Measurements from ENCODE around the gene ELMO1.

ELMO1 gene

DNA sequence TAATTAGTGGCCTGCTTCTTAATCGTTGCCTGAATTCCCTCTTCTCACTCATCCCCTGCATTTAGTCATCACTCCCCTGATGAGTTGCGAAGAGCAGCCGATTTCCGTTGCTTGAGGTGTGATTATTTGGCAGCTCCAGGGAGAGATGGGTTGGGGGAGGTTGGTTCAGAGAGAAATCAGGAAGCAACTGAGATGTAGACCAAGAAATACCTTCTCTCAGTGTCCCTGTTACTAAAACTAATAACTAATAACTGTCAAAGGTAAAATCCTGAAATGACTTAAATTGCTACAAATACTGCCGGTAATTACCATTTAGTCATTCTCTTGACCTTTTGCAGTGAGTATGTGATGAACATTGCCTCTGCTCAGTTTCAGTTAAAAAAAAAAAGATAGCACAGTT, 76.9 kb downstream of the ELMO1 start:
- Mint-ChIP-seq H3K4me3 (no peak overlapping the region), H3K27me3 (ENCODE audit: low read depth) (peaks cover 27% of the 10 kb centered on the region), H3K9me3 (peaks cover 11% of the 10 kb centered on the region), H3K4me1 (ENCODE audit: low read depth) (peaks cover 7% of the 10 kb centered on the region), H3K27ac (no peak overlapping the region), H3K36me3 (ENCODE audit: low read depth) (peaks cover 18% of the 10 kb centered on the region)
- DNase-seq (ENCODE audit: low spot score), result no peak

DNA sequence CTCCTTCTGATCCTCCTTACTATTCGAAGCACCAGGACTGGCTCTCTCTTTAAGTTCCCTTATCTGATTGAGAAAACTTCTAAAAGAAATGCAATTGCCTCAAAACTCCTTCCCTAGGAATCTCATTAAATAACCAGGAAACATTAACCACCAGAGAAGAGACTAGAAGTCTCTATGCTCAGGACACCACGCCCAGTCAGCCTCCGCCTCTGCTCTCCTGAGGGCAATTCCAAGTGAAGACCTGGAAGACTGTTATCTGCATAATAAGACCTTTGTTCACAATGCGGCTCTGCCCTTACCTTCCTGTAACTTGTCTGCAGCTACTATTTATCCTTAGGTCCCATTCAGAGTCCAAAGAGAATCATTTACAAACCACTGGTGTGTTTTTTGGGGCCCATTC, 78.8 kb downstream of the ELMO1 start:
- DNase-seq (ENCODE audit: low spot score), result no peak
- no peaks in the 10 kb centered on the region for H3K9me3 Mint-ChIP-seq
- no peak overlapping the region for H3K27ac Mint-ChIP-seq
- peaks cover 27% of the 10 kb centered on the region for H3K27me3 Mint-ChIP-seq (ENCODE audit: low read depth)
- H3K36me3 Mint-ChIP-seq (ENCODE audit: low read depth), result peaks cover 7% of the 10 kb centered on the region
- H3K4me3 Mint-ChIP-seq, result no peak overlapping the region
- peaks cover 15% of the 10 kb centered on the region for H3K4me1 Mint-ChIP-seq (ENCODE audit: low read depth)

DNA sequence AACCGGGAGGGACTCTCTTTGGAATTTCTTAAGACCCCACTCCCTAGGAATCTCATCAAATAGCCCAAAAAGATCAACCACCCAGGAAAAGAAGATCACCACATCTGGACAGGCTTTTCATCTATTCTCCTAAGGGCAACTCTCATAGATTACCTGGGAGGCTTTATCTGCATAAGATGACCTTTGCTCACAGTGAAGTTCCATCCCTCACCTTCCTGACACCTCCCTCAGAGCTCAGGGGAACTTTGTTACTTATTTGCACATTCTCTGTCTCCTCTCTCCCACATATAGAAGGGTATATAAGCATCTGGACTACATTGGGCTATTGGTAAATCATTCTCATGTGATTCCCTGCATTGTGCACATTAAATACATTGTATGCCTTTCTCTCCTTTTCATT, 80.1 kb downstream of the ELMO1 start:
- DNase-seq (ENCODE audit: low spot score), result no peak
- Mint-ChIP-seq H3K4me1 (ENCODE audit: low read depth) (peaks cover 25% of the 10 kb centered on the region), H3K27ac (no peak overlapping the region), H3K27me3 (ENCODE audit: low read depth) (peaks cover 27% of the 10 kb centered on the region), H3K36me3 (ENCODE audit: low read depth) (peaks cover 11% of the 10 kb centered on the region), H3K4me3 (no peak overlapping the region), H3K9me3 (no peaks in the 10 kb centered on the region)

DNA sequence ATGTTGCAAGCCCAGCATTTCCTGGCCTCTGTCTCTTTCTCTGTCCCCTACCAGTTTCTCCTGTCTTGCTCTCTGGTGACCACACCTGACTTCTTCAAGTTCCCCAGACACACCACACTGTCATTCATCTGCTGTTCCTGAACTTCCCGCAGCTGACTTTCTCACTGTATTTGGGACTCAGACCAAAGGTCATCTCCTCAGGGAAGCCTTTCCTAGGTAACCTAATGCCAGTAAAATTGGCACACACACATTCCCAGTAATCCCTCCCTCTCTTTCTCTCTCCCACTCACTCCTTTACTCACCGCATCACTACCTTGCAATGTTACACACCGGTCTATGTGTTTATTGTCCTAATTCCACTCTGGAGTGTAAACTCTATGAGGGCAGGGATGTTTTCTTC, 81.7 kb downstream of the ELMO1 start:
- Mint-ChIP-seq H3K36me3 (ENCODE audit: low read depth) (peaks cover 10% of the 10 kb centered on the region), H3K9me3 (no peaks in the 10 kb centered on the region), H3K4me1 (ENCODE audit: low read depth) (peaks cover 37% of the 10 kb centered on the region), H3K4me3 (no peak overlapping the region), H3K27ac (no peak overlapping the region), H3K27me3 (ENCODE audit: low read depth) (peaks cover 27% of the 10 kb centered on the region)
- no peak for DNase-seq (ENCODE audit: low spot score)

DNA sequence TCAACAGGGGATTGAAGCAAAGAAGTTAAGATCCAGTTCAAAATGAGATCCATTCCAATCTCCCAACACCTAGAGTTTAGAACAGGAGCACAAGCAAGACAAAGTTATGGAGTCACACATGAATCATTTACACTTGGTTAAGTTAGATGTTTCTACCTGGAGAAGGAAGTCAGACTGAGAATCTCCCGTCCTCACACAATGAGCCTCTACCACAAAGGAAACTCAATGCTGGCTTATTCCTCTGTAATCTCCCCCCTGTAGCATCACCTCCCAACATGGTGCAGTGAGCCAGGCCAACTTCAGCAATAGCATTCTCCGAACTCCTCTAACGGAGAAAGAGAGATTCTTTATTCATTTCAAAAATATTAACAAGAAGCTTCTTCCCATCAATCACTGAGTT, 82.2 kb downstream of the ELMO1 start:
- Mint-ChIP-seq H3K27ac (no peak overlapping the region), H3K27me3 (ENCODE audit: low read depth) (peaks cover 27% of the 10 kb centered on the region), H3K36me3 (ENCODE audit: low read depth) (peaks cover 10% of the 10 kb centered on the region), H3K9me3 (no peaks in the 10 kb centered on the region), H3K4me1 (ENCODE audit: low read depth) (peaks cover 37% of the 10 kb centered on the region), H3K4me3 (peak overlapping the region; percentile 7)
- DNase-seq (ENCODE audit: low spot score), result no peak

DNA sequence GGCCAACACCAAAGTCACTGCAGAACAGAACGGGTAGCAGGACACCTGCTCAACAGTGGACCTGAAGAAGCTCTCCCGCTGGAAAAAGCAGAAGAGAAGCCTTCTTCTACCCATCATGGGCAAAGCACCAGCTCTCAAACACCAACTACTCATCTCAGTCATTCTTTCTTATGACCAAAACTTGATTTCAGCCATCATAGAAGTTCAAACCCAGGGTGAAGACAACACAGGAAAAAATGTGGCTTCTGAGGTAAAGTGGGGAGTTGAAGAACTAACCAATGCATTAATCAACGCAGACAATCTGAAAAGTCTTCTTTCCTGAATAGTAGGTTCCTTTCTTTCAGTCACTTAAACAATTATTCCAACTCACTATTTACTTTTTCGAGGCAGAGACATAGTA, 83.3 kb downstream of the ELMO1 start:
- Mint-ChIP-seq H3K27ac (no peak overlapping the region), H3K9me3 (no peaks in the 10 kb centered on the region), H3K36me3 (ENCODE audit: low read depth) (peaks cover 10% of the 10 kb centered on the region), H3K4me1 (ENCODE audit: low read depth) (peaks cover 38% of the 10 kb centered on the region), H3K4me3 (peak overlapping the region; percentile 15), H3K27me3 (ENCODE audit: low read depth) (peaks cover 24% of the 10 kb centered on the region)
- DNase-seq (ENCODE audit: low spot score), result no peak

DNA sequence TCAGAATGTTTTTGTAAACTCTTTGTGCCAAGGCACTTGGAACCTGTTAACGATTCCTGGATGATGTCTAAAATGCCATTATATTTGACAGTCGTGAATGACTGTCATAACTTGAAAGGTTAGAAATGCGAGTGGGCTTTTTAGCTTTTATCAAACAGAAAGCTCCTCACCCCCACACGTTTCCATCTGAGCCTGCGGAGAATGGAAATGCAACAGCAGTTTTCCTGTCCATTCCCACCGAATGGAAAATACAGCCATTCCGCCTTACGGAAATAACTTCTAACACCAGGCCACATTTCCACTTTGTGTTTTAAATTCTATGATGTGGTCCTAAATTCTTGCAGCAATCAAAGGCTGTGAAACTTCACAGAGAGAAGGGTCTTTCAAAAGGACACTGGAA, 83.8 kb downstream of the ELMO1 start:
- H3K27me3 Mint-ChIP-seq (ENCODE audit: low read depth), result peaks cover 18% of the 10 kb centered on the region
- no peaks in the 10 kb centered on the region for H3K9me3 Mint-ChIP-seq
- peaks cover 10% of the 10 kb centered on the region for H3K36me3 Mint-ChIP-seq (ENCODE audit: low read depth)
- no peak for DNase-seq (ENCODE audit: low spot score)
- no peak overlapping the region for H3K4me3 Mint-ChIP-seq
- no peak overlapping the region for H3K27ac Mint-ChIP-seq
- H3K4me1 Mint-ChIP-seq (ENCODE audit: low read depth), result peaks cover 41% of the 10 kb centered on the region

DNA sequence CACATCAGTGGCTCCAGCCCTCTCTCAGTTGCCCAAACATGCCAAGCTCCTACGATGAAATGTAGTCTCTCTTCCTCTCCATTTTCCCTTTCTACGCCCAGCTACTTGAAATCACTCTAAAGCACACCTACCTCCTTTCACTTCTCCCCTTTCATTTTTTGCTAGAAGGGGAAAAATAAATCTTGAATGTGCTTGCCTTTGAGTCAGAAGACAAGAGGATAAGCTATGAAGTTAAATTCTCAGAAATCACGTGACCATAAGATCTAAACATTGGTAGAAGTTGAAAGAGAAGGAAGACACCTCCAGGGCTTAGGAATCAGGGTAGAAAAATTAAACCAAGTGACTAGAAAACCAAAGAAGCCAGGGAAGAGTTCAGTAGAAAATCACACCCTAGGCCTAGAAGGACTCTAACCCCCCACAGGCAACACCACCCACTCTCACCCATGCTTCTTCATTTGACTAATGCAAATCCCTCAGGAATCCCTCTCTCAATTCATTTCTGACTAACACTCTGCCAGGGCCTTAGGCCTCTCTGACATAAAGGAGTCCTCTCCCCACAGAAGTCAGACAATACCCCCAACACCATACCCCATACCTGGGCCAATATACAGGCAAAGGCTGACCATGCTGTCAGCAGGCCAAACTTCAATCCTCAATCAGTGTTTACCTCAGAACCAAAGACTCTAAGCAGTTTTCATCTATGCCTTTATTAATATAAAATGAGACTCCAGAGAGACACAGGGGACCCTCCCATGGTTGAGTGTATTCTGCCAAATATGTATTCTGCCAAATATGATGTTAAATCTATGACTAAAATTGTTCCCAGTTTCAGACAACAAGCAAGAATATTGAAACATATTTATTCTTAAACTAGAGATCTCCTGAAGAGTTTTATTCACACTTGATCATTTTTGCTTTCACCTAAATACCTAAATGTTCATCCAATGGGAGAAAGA, 84.8 kb downstream of the ELMO1 start:
- H3K4me1 Mint-ChIP-seq (ENCODE audit: low read depth), result peaks cover 41% of the 10 kb centered on the region
- no peak for DNase-seq (ENCODE audit: low spot score)
- peak overlapping the region; percentile 53 for H3K4me3 Mint-ChIP-seq
- H3K36me3 Mint-ChIP-seq (ENCODE audit: low read depth), result peaks cover 10% of the 10 kb centered on the region
- no peaks in the 10 kb centered on the region for H3K9me3 Mint-ChIP-seq
- peaks cover 14% of the 10 kb centered on the region for H3K27me3 Mint-ChIP-seq (ENCODE audit: low read depth)
- peak overlapping the region; percentile 82 for H3K27ac Mint-ChIP-seq

DNA sequence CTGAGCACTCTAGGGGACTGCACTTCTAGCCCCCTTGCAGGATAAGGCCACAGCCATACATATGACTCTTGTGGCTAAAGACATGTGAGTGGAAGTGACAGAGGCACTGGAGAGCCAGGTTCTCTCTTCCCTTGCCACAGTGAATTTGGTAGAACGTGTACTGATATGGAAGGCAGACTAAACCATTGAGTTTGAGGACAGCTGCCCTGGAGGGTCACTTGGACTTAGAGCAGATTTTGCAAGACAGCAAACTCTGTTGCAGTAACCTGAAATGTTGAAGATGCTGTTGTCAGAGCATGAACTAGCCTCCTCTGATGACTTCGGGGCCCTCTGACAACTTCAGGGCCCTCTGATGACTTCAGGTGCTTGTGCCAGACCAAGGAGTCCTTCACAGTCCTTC, 85.9 kb downstream of the ELMO1 start:
- Mint-ChIP-seq H3K4me3 (peak overlapping the region; percentile 53), H3K4me1 (ENCODE audit: low read depth) (peaks cover 45% of the 10 kb centered on the region), H3K9me3 (no peaks in the 10 kb centered on the region), H3K27me3 (ENCODE audit: low read depth) (peaks cover 9% of the 10 kb centered on the region), H3K27ac (peak overlapping the region; percentile 82), H3K36me3 (ENCODE audit: low read depth) (peaks cover 10% of the 10 kb centered on the region)
- no peak for DNase-seq (ENCODE audit: low spot score)

DNA sequence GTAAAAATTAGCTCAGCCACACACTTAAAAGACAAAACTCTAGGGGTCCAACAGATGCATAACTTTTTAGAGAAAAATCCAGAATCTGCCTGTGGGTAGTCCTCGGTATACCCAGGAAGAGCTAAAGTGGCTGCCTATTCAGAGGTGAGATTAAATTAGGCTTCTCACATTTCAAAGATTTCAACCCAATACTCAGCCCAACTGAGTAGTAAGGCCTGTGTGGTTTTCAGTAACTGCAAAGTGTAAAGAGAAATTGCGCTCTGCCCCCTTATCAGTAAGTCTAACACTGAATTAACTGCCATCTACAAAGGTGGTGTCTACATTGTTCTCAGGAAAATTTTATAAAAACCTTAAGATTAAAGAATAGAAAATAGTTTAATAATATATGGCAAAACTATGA, 88.2 kb downstream of the ELMO1 start:
- peaks cover 10% of the 10 kb centered on the region for H3K36me3 Mint-ChIP-seq (ENCODE audit: low read depth)
- no peaks in the 10 kb centered on the region for H3K27me3 Mint-ChIP-seq (ENCODE audit: low read depth)
- peak overlapping the region; percentile 19 for H3K4me3 Mint-ChIP-seq
- H3K9me3 Mint-ChIP-seq, result no peaks in the 10 kb centered on the region
- peaks cover 50% of the 10 kb centered on the region for H3K4me1 Mint-ChIP-seq (ENCODE audit: low read depth)
- no peak overlapping the region for H3K27ac Mint-ChIP-seq
- DNase-seq (ENCODE audit: low spot score), result no peak

DNA sequence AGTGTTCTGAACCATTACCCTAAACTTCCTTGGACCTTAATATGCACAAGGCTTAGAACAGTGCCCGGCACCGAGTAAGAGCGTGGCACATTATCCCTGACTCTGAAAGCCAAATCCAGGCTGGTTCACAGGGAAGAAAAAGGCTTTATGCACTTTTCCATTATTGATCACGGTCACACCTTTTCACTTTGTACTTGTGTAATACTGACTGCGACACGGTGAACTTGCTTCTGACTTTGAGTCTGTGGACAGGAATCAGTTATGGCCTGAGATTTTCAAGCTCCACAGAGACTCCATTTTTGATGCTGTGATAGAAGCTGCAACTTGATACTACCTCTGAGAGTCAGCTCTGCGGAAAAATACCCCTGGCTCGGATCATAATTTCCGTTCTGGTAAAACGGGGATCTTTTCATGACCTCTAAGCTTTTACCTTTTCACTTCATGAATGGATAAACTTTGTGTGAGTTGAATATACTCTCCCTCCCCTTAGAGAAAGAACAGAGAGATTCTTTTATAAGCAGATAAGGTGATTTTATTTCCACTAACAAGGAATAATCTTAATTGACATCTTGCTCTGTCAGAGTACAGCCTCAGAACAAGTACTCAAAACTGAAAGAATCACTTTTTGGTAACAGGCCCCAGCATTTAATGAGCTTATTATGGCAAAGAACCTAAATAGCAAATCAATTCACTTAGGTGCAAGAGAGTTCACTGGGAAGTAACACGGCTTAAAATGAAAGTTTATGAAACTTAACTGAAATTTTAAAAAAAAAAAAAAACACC, 88.8 kb downstream of the ELMO1 start:
- H3K4me3 Mint-ChIP-seq, result peak overlapping the region; percentile 19
- H3K36me3 Mint-ChIP-seq (ENCODE audit: low read depth), result peaks cover 10% of the 10 kb centered on the region
- H3K27ac Mint-ChIP-seq, result no peak overlapping the region
- H3K27me3 Mint-ChIP-seq (ENCODE audit: low read depth), result no peaks in the 10 kb centered on the region
- DNase-seq (ENCODE audit: low spot score), result no peak
- peaks cover 49% of the 10 kb centered on the region for H3K4me1 Mint-ChIP-seq (ENCODE audit: low read depth)
- no peaks in the 10 kb centered on the region for H3K9me3 Mint-ChIP-seq

DNA sequence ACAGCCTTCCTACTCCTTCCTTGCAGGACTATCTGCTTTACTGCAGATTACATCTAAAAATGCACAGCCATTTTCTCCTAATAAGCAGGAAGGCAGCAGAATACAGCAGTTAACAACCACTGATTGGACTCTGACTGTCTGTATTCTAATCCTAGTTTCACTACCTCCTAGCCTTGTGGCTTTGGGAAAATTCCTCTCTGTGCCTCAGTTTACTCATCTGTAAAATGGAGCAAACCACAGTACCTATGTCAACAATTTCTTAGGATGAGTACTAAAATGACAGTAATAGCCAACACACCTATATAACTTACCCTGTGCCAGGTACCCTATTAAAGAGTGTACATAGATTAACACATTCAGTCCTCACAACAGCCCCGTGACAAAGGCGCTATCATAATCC, 89.5 kb downstream of the ELMO1 start:
- Mint-ChIP-seq H3K9me3 (no peaks in the 10 kb centered on the region), H3K4me3 (no peak overlapping the region), H3K4me1 (ENCODE audit: low read depth) (peaks cover 52% of the 10 kb centered on the region), H3K27ac (no peak overlapping the region), H3K27me3 (ENCODE audit: low read depth) (no peaks in the 10 kb centered on the region), H3K36me3 (ENCODE audit: low read depth) (peaks cover 10% of the 10 kb centered on the region)
- no peak for DNase-seq (ENCODE audit: low spot score)

DNA sequence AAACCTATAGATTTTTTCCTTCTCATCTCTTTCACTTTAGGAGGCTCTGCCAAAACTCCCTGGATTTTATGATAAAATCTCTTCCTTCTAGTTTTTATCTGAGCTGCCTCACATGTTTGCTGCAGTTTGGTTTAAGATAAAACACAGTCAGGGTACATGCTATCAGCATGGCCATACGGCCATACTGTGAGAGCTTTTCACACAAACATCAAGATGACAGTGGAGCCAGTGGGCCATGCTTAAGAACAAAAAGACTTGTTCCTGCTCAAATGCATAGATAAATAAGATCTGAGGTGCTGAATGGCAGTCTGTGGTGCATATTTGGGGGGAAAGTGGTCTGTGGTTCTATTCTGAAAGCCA, 91.0 kb downstream of the ELMO1 start:
- no peaks in the 10 kb centered on the region for H3K9me3 Mint-ChIP-seq
- peaks cover 2% of the 10 kb centered on the region for H3K36me3 Mint-ChIP-seq (ENCODE audit: low read depth)
- DNase-seq (ENCODE audit: low spot score), result no peak
- H3K4me1 Mint-ChIP-seq (ENCODE audit: low read depth), result peaks cover 47% of the 10 kb centered on the region
- no peaks in the 10 kb centered on the region for H3K27me3 Mint-ChIP-seq (ENCODE audit: low read depth)
- H3K4me3 Mint-ChIP-seq, result no peak overlapping the region
- no peak overlapping the region for H3K27ac Mint-ChIP-seq

DNA sequence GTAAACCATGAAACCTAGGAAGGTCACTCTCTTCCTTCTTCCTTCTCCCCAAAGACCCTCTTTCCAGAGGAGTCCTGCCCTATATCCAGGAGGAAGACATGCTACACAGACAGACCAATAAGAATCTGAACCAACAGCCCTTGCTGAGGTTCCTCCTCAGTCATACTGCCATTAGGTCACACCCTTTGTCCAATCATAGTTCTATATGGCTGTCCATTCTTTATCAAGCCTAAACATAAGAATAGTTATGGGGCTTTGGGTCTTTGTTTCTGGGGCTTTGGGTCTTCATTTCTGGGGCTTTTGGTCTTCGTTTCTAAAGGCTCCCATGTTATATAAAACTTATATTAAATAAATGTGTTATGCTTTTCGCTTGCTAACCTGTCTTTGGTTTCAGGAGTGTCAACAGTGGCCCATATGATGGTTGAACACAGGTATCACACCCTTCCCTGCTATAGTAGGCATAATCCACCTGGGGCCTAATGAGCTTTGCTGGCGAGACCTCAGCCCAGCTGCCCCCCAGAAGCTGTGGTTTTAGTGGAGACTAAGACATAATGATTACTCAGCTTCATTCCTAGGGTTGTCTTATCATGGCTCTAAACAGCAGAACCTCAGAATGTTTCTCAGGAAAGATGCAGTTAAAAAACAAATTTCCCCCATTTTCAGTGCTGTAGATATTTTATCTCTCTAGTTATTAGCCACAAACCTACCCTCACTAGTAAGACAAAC, 91.6 kb downstream of the ELMO1 start:
- Mint-ChIP-seq H3K4me3 (no peak overlapping the region), H3K27ac (no peak overlapping the region), H3K27me3 (ENCODE audit: low read depth) (no peaks in the 10 kb centered on the region), H3K4me1 (ENCODE audit: low read depth) (peaks cover 48% of the 10 kb centered on the region), H3K36me3 (ENCODE audit: low read depth) (no peaks in the 10 kb centered on the region), H3K9me3 (no peaks in the 10 kb centered on the region)
- DNase-seq (ENCODE audit: low spot score), result no peak
